IMR-90 (cell line): ENCODE results near the gene ZBTB33. TPM values are rescaled to one million over a fixed set of nuclear protein-coding genes. Genes with fewer than 3 reads are reported as not detected.

Source experiments
- ATAC-seq: fragments of 200-7000 bp; cut with Tn5 transposase; 2 replicates; pipeline ENCODE4 v1.9.1; 2020; ENCODE audit warnings: low read depth, mild to moderate bottlenecking, moderate library complexity
- BruUV-seq: library from RNA; stranded (reverse); fragments of 400-500 nt; replicated peaks from 2 replicates; lab custom pipeline; 2021; lab: Mats Ljungman, UMichigan
- CTCF ChIA-PET: fragments of 300-600 bp; formaldehyde crosslinking; extraction: SDS; loops from one replicate; lab custom pipeline; 2021; ENCODE audit warnings: antibody characterized with exemption; lab: Yijun Ruan, JAX
- POLR2A ChIA-PET: fragments of 300-600 bp; sonication (Branson Sonifier 250); formaldehyde crosslinking; loops from one replicate; lab custom pipeline; 2022; ENCODE audit warnings: antibody characterized with exemption; ENCODE audit not compliant: unreplicated experiment; lab: Charles Lee
- DNase-seq: peaks from one replicate; pipeline ENCODE4 v3.0.0; 2013
- H2AFZ ChIP-seq: replicated peaks from 2 replicates; pipeline ENCODE3; 2013; ENCODE audit warnings: low read length, mild to moderate bottlenecking; ENCODE audit not compliant: poor library complexity
- H2AK5ac ChIP-seq: 2 replicates; pipeline ENCODE4 v1.6.1; 2013; ENCODE audit warnings: low read depth, low read length, inconsistent platforms
- H2AK9ac ChIP-seq: replicated peaks from 2 replicates; pipeline ENCODE3; 2013; ENCODE audit warnings: mild to moderate bottlenecking, low read depth, low read length, moderate library complexity; ENCODE audit not compliant: poor library complexity
- H2BK120ac ChIP-seq: 2 replicates; pipeline ENCODE4 v1.6.1; 2013; ENCODE audit warnings: low read depth, low read length, inconsistent platforms
- H2BK15ac ChIP-seq: 3 replicates; pipeline ENCODE4 v1.6.1; 2013; ENCODE audit warnings: low read depth, low read length, inconsistent platforms
- H2BK20ac ChIP-seq: 2 replicates; pipeline ENCODE4 v1.6.1; 2013; ENCODE audit warnings: low read depth, mild to moderate bottlenecking, inconsistent platforms, low read length, moderate library complexity
- H2BK5ac ChIP-seq: 2 replicates; pipeline ENCODE4 v1.6.1; 2013; ENCODE audit warnings: mild to moderate bottlenecking, low read depth, low read length, inconsistent platforms; ENCODE audit not compliant: poor library complexity, severe bottlenecking
- H3K14ac ChIP-seq: replicated peaks from 2 replicates; pipeline ENCODE4 v1.6.1; 2013; ENCODE audit warnings: low read depth, low read length, inconsistent platforms
- H3K18ac ChIP-seq: 2 replicates; pipeline ENCODE4 v1.6.1; 2013; ENCODE audit warnings: low read depth, low read length, control low read depth
- H3K23ac ChIP-seq: 2 replicates; pipeline ENCODE4 v1.6.1; 2013; ENCODE audit warnings: low read depth, low read length, inconsistent platforms
- H3K27ac ChIP-seq: 2 replicates; pipeline ENCODE4 v1.5.1; 2013; ENCODE audit warnings: mild to moderate bottlenecking, control low read depth, low read length; ENCODE audit not compliant: insufficient read depth
- H3K27me3 ChIP-seq: 2 replicates; pipeline ENCODE4 v1.6.1; 2013; ENCODE audit warnings: low read length; ENCODE audit not compliant: control insufficient read depth, insufficient read depth
- H3K36me3 ChIP-seq: 2 replicates; pipeline ENCODE4 v1.6.1; 2013; ENCODE audit warnings: low read length, mixed read lengths; ENCODE audit not compliant: control insufficient read depth, insufficient read depth
- H3K4ac ChIP-seq: 2 replicates; pipeline ENCODE4 v1.6.1; 2013; ENCODE audit warnings: low read depth, low read length, inconsistent platforms
- H3K4me1 ChIP-seq: 2 replicates; pipeline ENCODE4 v1.6.1; 2013; ENCODE audit warnings: low read length, mixed read lengths; ENCODE audit not compliant: control insufficient read depth, insufficient read depth
- H3K4me2 ChIP-seq: 2 replicates; pipeline ENCODE4 v1.6.1; 2013; ENCODE audit warnings: low read depth, mild to moderate bottlenecking, control low read depth, low read length, moderate library complexity
- H3K4me3 ChIP-seq: 2 replicates; pipeline ENCODE4 v1.5.1; 2013; ENCODE audit warnings: low read depth, mild to moderate bottlenecking, control low read depth, low read length, moderate library complexity; ENCODE audit not compliant: insufficient read depth
- H3K56ac ChIP-seq: 2 replicates; pipeline ENCODE4 v1.6.1; 2013; ENCODE audit warnings: low read length, inconsistent platforms; ENCODE audit not compliant: insufficient read depth; ENCODE audit errors: extremely low read depth
- H3K79me1 ChIP-seq, 2 experiments: 2 replicates each; pipeline ENCODE4 v1.6.1; 2013; ENCODE audit warnings: low read length in 2 of 2, inconsistent platforms in 1 of 2, low read depth in 1 of 2
- H3K9ac ChIP-seq: 2 replicates; pipeline ENCODE4 v1.6.1; 2013; ENCODE audit warnings: low read depth, low read length, control low read depth
- H3K9me1 ChIP-seq: 2 replicates; pipeline ENCODE4 v1.6.1; 2013; ENCODE audit warnings: low read length, inconsistent platforms; ENCODE audit not compliant: insufficient read depth
- H3K9me3 ChIP-seq: 2 replicates; pipeline ENCODE4 v1.6.1; 2013; ENCODE audit warnings: low read length; ENCODE audit not compliant: control insufficient read depth, insufficient read depth
- H4K20me1 ChIP-seq: 2 replicates; pipeline ENCODE4 v1.6.1; 2013; ENCODE audit warnings: low read length, inconsistent platforms; ENCODE audit not compliant: insufficient read depth
- H4K5ac ChIP-seq: 2 replicates; pipeline ENCODE4 v1.6.1; 2013; ENCODE audit warnings: mild to moderate bottlenecking, low read depth, low read length, control low read depth
- H4K8ac ChIP-seq, 2 experiments: 2 replicates each; pipeline ENCODE4 v1.6.1; 2013; ENCODE audit warnings: low read depth in 2 of 2, low read length in 2 of 2, control low read depth in 1 of 2, inconsistent platforms in 1 of 2
- H4K91ac ChIP-seq: 2 replicates; pipeline ENCODE4 v1.6.1; 2013; ENCODE audit warnings: low read depth, low read length, inconsistent platforms; ENCODE audit not compliant: insufficient read depth
- BHLHE40 ChIP-seq: fragments of 150-350 bp; IDR thresholded peaks from 2 replicates; pipeline ENCODE4 v1.6.1; 2016; ENCODE audit warnings: mild to moderate bottlenecking, low read depth, low read length
- CTCF ChIP-seq: conservative IDR thresholded peaks from 2 replicates; pipeline ENCODE4 v1.5.1; 2012; ENCODE audit warnings: mild to moderate bottlenecking, low read depth, low read length, improper control_type of control experiment
- RFX5 ChIP-seq: IDR thresholded peaks from 2 replicates; pipeline ENCODE4 v1.8.0; 2012; ENCODE audit warnings: low read depth, mild to moderate bottlenecking, low read length, moderate library complexity
- WGBS, 2 experiments: methylation state at CpG; one replicate each; pipeline versions ENCODE4 v1.1.5 to v1.1.7; 2013; ENCODE audit warnings: missing lambda C conversion rate in 2 of 2; ENCODE audit not compliant: insufficient read length in 1 of 2; ENCODE audit errors: extremely low coverage in 2 of 2; 5-methylcytosine and 5-hydroxymethylcytosine counted together
- dilution Hi-C: fragments of 300-500 bp; cut with HindIII; formaldehyde crosslinking; loops from one replicate; pipeline ENCODE4 v1.14.3; 2018; ENCODE audit warnings: low sequenced_read_pairs; ENCODE audit not compliant: unreplicated experiment
- in situ Hi-C: fragments of 300-500 bp; cut with MboI; formaldehyde crosslinking; loops from 3 replicates; pipeline ENCODE4 v1.14.3; 2019; ENCODE audit warnings: low sequenced_read_pairs, inconsistent platforms, mixed read lengths
- intact Hi-C: fragments of 100-400 bp; cut with micrococcal nuclease; formaldehyde crosslinking; loops from 2 replicates; pipeline ENCODE4 v1.10.0; 2022
- polyA plus RNA-seq, 3 experiments: library from polyadenylated mRNA; depleted of rRNA; stranded (reverse); fragments of >200 nt; gene quantifications; 2 replicates each; pipeline ENCODE4 v1.2.3, GENCODE V29; 2012; ENCODE audit warnings: low replicate concordance in 1 of 3
- total RNA-seq: library from RNA; depleted of rRNA; stranded (reverse); fragments of >200 nt; gene quantifications from 2 replicates; pipeline ENCODE4 v1.2.3, GENCODE V29; 2012

Gene ZBTB33
- total and polyA plus RNA-seq, 2 of the 4 experiments (the other 2 are of a cell fraction): 3.3 to 16.3 TPM

DNA sequence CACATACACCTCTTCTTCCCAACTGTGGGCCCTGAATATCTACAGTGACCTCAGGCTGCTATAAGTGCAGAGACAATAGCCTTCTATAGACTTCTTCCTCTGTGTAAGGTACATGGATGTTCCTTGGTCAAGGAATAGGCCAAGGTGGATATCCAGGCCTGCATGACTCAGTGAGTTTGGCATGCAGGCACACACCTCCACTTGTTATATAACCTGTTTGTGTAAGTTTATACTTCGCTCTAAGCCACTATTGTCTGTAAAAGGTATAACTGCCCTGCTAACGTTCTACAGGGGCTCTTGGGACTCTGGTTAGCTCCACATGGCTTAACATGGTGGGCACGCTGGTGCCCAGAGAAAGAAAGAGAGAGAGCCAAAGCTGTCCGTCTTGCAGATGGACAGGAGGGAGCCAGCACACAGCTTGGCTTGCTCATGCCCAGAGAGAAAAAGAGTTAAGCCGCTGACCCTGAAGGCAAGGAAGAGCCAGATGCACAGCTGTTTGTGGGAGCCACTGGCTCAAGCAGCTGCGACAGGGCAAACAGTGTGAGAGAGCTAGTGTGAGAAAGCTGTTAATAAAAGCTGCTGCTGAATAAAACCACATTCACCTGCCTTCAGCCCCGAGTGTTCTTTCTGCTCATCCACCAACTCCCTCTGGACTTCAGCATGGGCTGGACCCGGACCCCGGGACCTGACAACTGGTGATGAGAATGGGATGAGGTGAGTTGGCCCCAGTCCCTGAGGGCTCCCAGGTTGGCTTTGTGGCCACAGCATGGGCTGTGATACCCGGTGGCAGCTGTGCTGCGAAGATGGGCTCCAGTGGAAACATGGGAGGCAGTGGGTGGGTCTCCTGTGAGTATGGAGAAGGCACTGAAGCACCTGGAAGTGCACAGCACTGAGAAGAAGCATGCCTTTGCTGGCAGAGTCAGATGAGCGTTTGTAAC lies 44.5 kb upstream of the ZBTB33 start:
- Histone ChIP-seq H3K79me1 (no peaks in the 10 kb centered on the region), H3K9ac (no peak overlapping the region), H3K4me1 (no peaks in the 10 kb centered on the region), H3K9me3 (no peaks in the 10 kb centered on the region), H2BK120ac (no peak overlapping the region), H3K4ac (no peak overlapping the region), H2AFZ (no peak overlapping the region), H3K14ac (no peak overlapping the region), H3K56ac (no peak overlapping the region), H3K18ac (no peak overlapping the region), H2BK5ac (no peak overlapping the region), H3K27me3 (peaks cover 2% of the 10 kb centered on the region), H4K20me1 (no peaks in the 10 kb centered on the region; the same call in 1 of the 2 replicates), H2AK5ac (no peak overlapping the region), H3K4me2 (no peak overlapping the region), H2BK15ac (no peak overlapping the region), H3K27ac (no peak overlapping the region), H2BK20ac (no peak overlapping the region), H3K36me3 (no peaks in the 10 kb centered on the region), H4K8ac (no peak overlapping the region), H3K23ac (no peak overlapping the region), H4K5ac (no peak overlapping the region), H3K9me1 (no peaks in the 10 kb centered on the region), H3K4me3 (no peak overlapping the region), H2AK9ac (no peak overlapping the region), H4K91ac (no peak overlapping the region)
- intact Hi-C loops (no loop called here), dilution Hi-C loops (no loop called here), in situ Hi-C loops (no loop called here)
- TF ChIP-seq CTCF (no peak), BHLHE40 (no peak), RFX5 (no peak)
- ATAC-seq: no peak
- ChIA-PET CTCF (no interaction called here), POLR2A (no interaction called here)
- DNase-seq: no peak
- no TSS peak for BruUV-seq
- 71% methylated on average over 1 of the region's 12 CpGs; no CpG with 5 or more reads in 1 of the 2 experiments for WGBS, 2 experiments
